ENCODE measurements around the gene RGMB.

Gene RGMB

GRCh38 chr5:98795243-98795642 lies 21.8 kb downstream of the RGMB start:
- TF ChIP-seq CTCF (IDR thresholded peaks at IDR 0.05; ENCODE audit: insufficient read depth, low read length, missing control alignments): no peak
- ChIA-PET POLR2A (no interaction called here), CTCF (interaction anchor here (1.0 to 5.1 kb wide), 6 partner anchors 7 to 487 kb away, joined by 3 to 40 read pairs (median 14); no protein-coding TSS in a partner anchor)
- no peak overlapping the region for H3K4me3 ChIP-seq (ENCODE audit: low read depth, low read length)
- no peak for DNase-seq (ENCODE audit: low read depth, low spot score)

GRCh38 chr5:98796197-98796972 lies 22.9 kb downstream of the RGMB start:
- peak; percentile 65 for TF ChIP-seq CTCF (IDR thresholded peaks at IDR 0.05; ENCODE audit: insufficient read depth, low read length, missing control alignments)
- DNase-seq (ENCODE audit: low read depth, low spot score): no peak
- POLR2A ChIA-PET: interaction anchor here (0.6 kb wide), 1 partner anchor 161 kb away, joined by 3 read pairs; no protein-coding TSS in a partner anchor
- no peak overlapping the region for H3K4me3 ChIP-seq (ENCODE audit: low read depth, low read length)
- CTCF ChIA-PET: interaction anchor here (0.6 to 5.1 kb wide), 20 partner anchors 8 to 1623 kb away, joined by 3 to 40 read pairs (median 4); no protein-coding TSS in a partner anchor

- ChIA-PET CTCF (interaction anchor here (3.0 to 5.1 kb wide), 2 partner anchors 14 to 28 kb away, joined by 14 to 40 read pairs; no protein-coding TSS in a partner anchor), POLR2A (no interaction called here)
- no peak for TF ChIP-seq CTCF (IDR thresholded peaks at IDR 0.05; ENCODE audit: insufficient read depth, low read length, missing control alignments)
- H3K4me3 ChIP-seq (ENCODE audit: low read depth, low read length): no peak overlapping the region
- DNase-seq (ENCODE audit: low read depth, low spot score): no peak
These were observed 24.9 kb downstream of the RGMB start for GRCh38 chr5:98798371-98798770.

- no peak for TF ChIP-seq CTCF (IDR thresholded peaks at IDR 0.05; ENCODE audit: insufficient read depth, low read length, missing control alignments)
- no peak overlapping the region for H3K4me3 ChIP-seq (ENCODE audit: low read depth, low read length)
- ChIA-PET CTCF (interaction anchor here (1.4 kb wide), 1 partner anchor 29 kb away, joined by 3 read pairs; no protein-coding TSS in a partner anchor), POLR2A (no interaction called here)
- DNase-seq (ENCODE audit: low read depth, low spot score): no peak
These were observed 25.4 kb downstream of the RGMB start for GRCh38 chr5:98798847-98799246.

GRCh38 chr5:98804066-98804465 lies 30.6 kb downstream of the RGMB start:
- CTCF ChIA-PET: no interaction called here
- DNase-seq (ENCODE audit: low read depth, low spot score): no peak

More at GRCh38 chr5:98804066-98804465, 30.6 kb downstream of the RGMB start:
- no peak overlapping the region for H3K4me3 ChIP-seq (ENCODE audit: low read depth, low read length)
- TF ChIP-seq CTCF (IDR thresholded peaks at IDR 0.05; ENCODE audit: insufficient read depth, low read length, missing control alignments): no peak
- POLR2A ChIA-PET: no interaction called here
